Left hindlimb (tissue), 1 donor: ENCODE results near the gene SLC25A21.
"Not testable (repeated sequence)": the region's sequence is repeated elsewhere in the genome, so short reads cannot be mapped to it uniquely, and the experiment has no call there.

Source experiments
- DNase-seq: peaks from one replicate; pipeline ENCODE4 v3.0.0-alpha.2; 2018

SLC25A21 gene

GRCh38 chr14:36935976-36936678 lies 236.3 kb downstream of the SLC25A21 start:
- DNase-seq: no peak

GRCh38 chr14:36934304-36934703 lies 238.1 kb downstream of the SLC25A21 start:
- DNase-seq: no peak

GRCh38 chr14:36931791-36932190 lies 240.6 kb downstream of the SLC25A21 start:
- DNase-seq: no peak

- no peak for DNase-seq
These were observed 244.0 kb downstream of the SLC25A21 start for GRCh38 chr14:36928432-36928831.

- no peak for DNase-seq
These were observed 247.3 kb downstream of the SLC25A21 start for GRCh38 chr14:36925094-36925493.

- DNase-seq: no peak
These were observed 255.7 kb downstream of the SLC25A21 start for GRCh38 chr14:36916668-36917067.

GRCh38 chr14:36915081-36915480 lies 257.3 kb downstream of the SLC25A21 start:
- DNase-seq: no peak

- DNase-seq: no peak
These were observed 261.8 kb downstream of the SLC25A21 start for GRCh38 chr14:36910578-36910977.

GRCh38 chr14:36905272-36905888 lies 267.0 kb downstream of the SLC25A21 start:
- DNase-seq: no peak

- DNase-seq: no peak
These were observed 270.5 kb downstream of the SLC25A21 start for GRCh38 chr14:36901861-36902260.

- DNase-seq: no peak
These were observed 271.6 kb downstream of the SLC25A21 start for GRCh38 chr14:36900846-36901245.

GRCh38 chr14:36896300-36896699 lies 276.1 kb downstream of the SLC25A21 start:
- DNase-seq: not testable (repeated sequence)

- DNase-seq: no peak
These were observed 288.4 kb downstream of the SLC25A21 start for GRCh38 chr14:36884049-36884448.

- no peak for DNase-seq
These were observed 292.1 kb downstream of the SLC25A21 start for GRCh38 chr14:36880276-36880675.

- no peak for DNase-seq
These were observed 292.8 kb downstream of the SLC25A21 start for GRCh38 chr14:36879558-36879957.

- no peak for DNase-seq
These were observed 297.8 kb downstream of the SLC25A21 start for GRCh38 chr14:36874396-36875138.

- DNase-seq: no peak
These were observed 301.6 kb downstream of the SLC25A21 start for GRCh38 chr14:36870776-36871175.

- no peak for DNase-seq
These were observed 303.3 kb downstream of the SLC25A21 start for GRCh38 chr14:36869125-36869524.

- no peak for DNase-seq
These were observed 305.5 kb downstream of the SLC25A21 start for GRCh38 chr14:36866867-36867266.

- no peak for DNase-seq
These were observed 309.1 kb downstream of the SLC25A21 start for GRCh38 chr14:36863271-36863670.

- DNase-seq: not testable (repeated sequence)
These were observed 310.2 kb downstream of the SLC25A21 start for GRCh38 chr14:36862237-36862636.

- no peak for DNase-seq
These were observed 311.6 kb downstream of the SLC25A21 start for GRCh38 chr14:36860831-36861230.

GRCh38 chr14:36859119-36859518 lies 313.3 kb downstream of the SLC25A21 start:
- DNase-seq: no peak
